Activated CD4-positive, alpha-beta T cell treated with anti-CD3 and anti-CD28 coated beads, Interleukin-10, Interleukin-2, amounts not matched to agents 100 ng/mL and 50 ng/mL, durations not matched to agents 16 hours and 8 hours (primary cell): ENCODE measurements around the gene CDKAL1.

ENCODE experiments used
- DNase-seq: peaks from one replicate; pipeline ENCODE4 v3.0.0-alpha.2; 2020

The CDKAL1 gene

GRCh38 chr6:20933057-20933788 is 399.0 kb downstream of the CDKAL1 start:
- DNase-seq = no peak

GRCh38 chr6:20936949-20937348 is 402.7 kb downstream of the CDKAL1 start:
- DNase-seq = no peak

- no peak for DNase-seq
These were observed 405.0 kb downstream of the CDKAL1 start for GRCh38 chr6:20939161-20939775.

- no peak for DNase-seq
These were observed 408.9 kb downstream of the CDKAL1 start for GRCh38 chr6:20943040-20943627.

GRCh38 chr6:20943922-20944321 is 409.7 kb downstream of the CDKAL1 start:
- DNase-seq = no peak

GRCh38 chr6:20946022-20946421 is 411.8 kb downstream of the CDKAL1 start:
- DNase-seq = peak; percentile 75

- no peak for DNase-seq
These were observed 412.6 kb downstream of the CDKAL1 start for GRCh38 chr6:20946890-20947289.

- no peak for DNase-seq
These were observed 413.7 kb downstream of the CDKAL1 start for GRCh38 chr6:20947977-20948376.

- no peak for DNase-seq
These were observed 414.3 kb downstream of the CDKAL1 start for GRCh38 chr6:20948556-20948955.

- DNase-seq = no peak
These were observed 414.9 kb downstream of the CDKAL1 start for GRCh38 chr6:20949138-20949537.

GRCh38 chr6:20952699-20953474 is 418.6 kb downstream of the CDKAL1 start:
- DNase-seq = no peak

GRCh38 chr6:20954315-20954714 is 420.1 kb downstream of the CDKAL1 start:
- no peak for DNase-seq

- no peak for DNase-seq
These were observed 420.9 kb downstream of the CDKAL1 start for GRCh38 chr6:20955131-20955530.

GRCh38 chr6:20955751-20956150 is 421.5 kb downstream of the CDKAL1 start:
- no peak for DNase-seq

GRCh38 chr6:20960067-20960466 is 425.8 kb downstream of the CDKAL1 start:
- DNase-seq = no peak

GRCh38 chr6:20965276-20965675 is 431.0 kb downstream of the CDKAL1 start:
- no peak for DNase-seq

GRCh38 chr6:20965915-20966314 is 431.7 kb downstream of the CDKAL1 start:
- no peak for DNase-seq

GRCh38 chr6:20969551-20969950 is 435.3 kb downstream of the CDKAL1 start:
- no peak for DNase-seq

- DNase-seq = no peak
These were observed 442.2 kb downstream of the CDKAL1 start for GRCh38 chr6:20976391-20976918.

GRCh38 chr6:20978151-20978614 is 443.9 kb downstream of the CDKAL1 start:
- DNase-seq = peak; percentile 85

- DNase-seq = no peak
These were observed 444.8 kb downstream of the CDKAL1 start for GRCh38 chr6:20979076-20979475.

GRCh38 chr6:20983961-20984360 is 449.7 kb downstream of the CDKAL1 start:
- no peak for DNase-seq

- no peak for DNase-seq
These were observed 451.6 kb downstream of the CDKAL1 start for GRCh38 chr6:20985821-20986220.
